Stimulated activated naive CD8-positive, alpha-beta T cell treated with anti-CD3 and anti-CD28 coated beads, Interleukin-15, amount 100 ng/mL, for 72 hours (primary cell): Measurements from ENCODE around the gene FBXO8.
"Not testable (repeated sequence)": the region's sequence is repeated elsewhere in the genome, so short reads cannot be mapped to it uniquely, and the experiment has no call there.

Experiments
- ATAC-seq: fragments of 150-1000 bp; cut with Tn5 transposase; 2 replicates; pipeline ENCODE4 v1.10.0; 2021; ENCODE audit warnings: mild to moderate bottlenecking, moderate library complexity
- DNase-seq, 2 donors: peaks; one replicate each; pipeline ENCODE4 v3.0.0; 2021 to 2022
- H3K27ac Mint-ChIP-seq, 2 donors: one replicate each; pipeline ENCODE4 v1.8.0; 2022; ENCODE audit warnings: mild to moderate bottlenecking in 2 of 2, mixed read lengths in 2 of 2, moderate library complexity in 2 of 2
- H3K27me3 Mint-ChIP-seq: one replicate; pipeline ENCODE4 v1.8.0; 2022; ENCODE audit warnings: mixed read lengths
- H3K4me1 Mint-ChIP-seq: one replicate; pipeline ENCODE4 v1.8.0; 2022; ENCODE audit warnings: mild to moderate bottlenecking, mixed read lengths
- H3K4me3 Mint-ChIP-seq, 2 donors: one replicate each; pipeline ENCODE4 v1.8.0; 2022; ENCODE audit warnings: mild to moderate bottlenecking in 2 of 2, mixed read lengths in 2 of 2, moderate library complexity in 1 of 2
- H3K9me3 Mint-ChIP-seq, 2 donors: one replicate each; pipeline ENCODE4 v1.8.0; 2022; ENCODE audit warnings: mixed read lengths in 2 of 2

The FBXO8 gene

GRCh38 chr4:174266416-174266815 is 17.1 kb downstream of the FBXO8 start:
- ATAC-seq (no peak), DNase-seq (no peak)
- H3K27ac Mint-ChIP-seq: no peak overlapping the region
- H3K4me1 Mint-ChIP-seq: no peaks in the 10 kb centered on the region
- H3K9me3 Mint-ChIP-seq: no peaks in the 10 kb centered on the region
- no peak overlapping the region for H3K4me3 Mint-ChIP-seq
- H3K27me3 Mint-ChIP-seq: no peaks in the 10 kb centered on the region

- Mint-ChIP-seq H3K27me3 (no peaks in the 10 kb centered on the region), H3K27ac (no peak overlapping the region), H3K4me3 (no peak overlapping the region), H3K4me1 (no peaks in the 10 kb centered on the region), H3K9me3 (no peaks in the 10 kb centered on the region)
- ATAC-seq (no peak), DNase-seq (no peak)
These were observed 17.6 kb downstream of the FBXO8 start for GRCh38 chr4:174265916-174266315.

GRCh38 chr4:174263445-174263736 is 20.1 kb downstream of the FBXO8 start:
- Mint-ChIP-seq H3K4me3 (no peak overlapping the region), H3K4me1 (no peaks in the 10 kb centered on the region), H3K9me3 (no peaks in the 10 kb centered on the region), H3K27ac (no peak overlapping the region), H3K27me3 (no peaks in the 10 kb centered on the region)
- DNase-seq (no peak), ATAC-seq (no peak)

- H3K27ac Mint-ChIP-seq: no peak overlapping the region
- no peaks in the 10 kb centered on the region for H3K27me3 Mint-ChIP-seq
- no peak overlapping the region for H3K4me3 Mint-ChIP-seq
- no peaks in the 10 kb centered on the region for H3K4me1 Mint-ChIP-seq
- H3K9me3 Mint-ChIP-seq: no peaks in the 10 kb centered on the region
- DNase-seq: no peak
- ATAC-seq: no peak
These were observed 20.6 kb downstream of the FBXO8 start for GRCh38 chr4:174262624-174263444.

- not testable (repeated sequence) for H3K4me3 Mint-ChIP-seq, H3K4me1 Mint-ChIP-seq, ATAC-seq, H3K27ac Mint-ChIP-seq, H3K27me3 Mint-ChIP-seq, DNase-seq, H3K9me3 Mint-ChIP-seq
These were observed 22.0 kb downstream of the FBXO8 start for GRCh38 chr4:174261432-174261831.

GRCh38 chr4:174260099-174260498 is 23.4 kb downstream of the FBXO8 start:
- Mint-ChIP-seq H3K9me3 (no peaks in the 10 kb centered on the region), H3K27ac (no peak overlapping the region), H3K4me3 (no peak overlapping the region), H3K4me1 (no peaks in the 10 kb centered on the region), H3K27me3 (no peaks in the 10 kb centered on the region)
- ATAC-seq: no peak
- no peak for DNase-seq

- no peak for ATAC-seq
- no peak overlapping the region for H3K4me3 Mint-ChIP-seq
- no peaks in the 10 kb centered on the region for H3K27me3 Mint-ChIP-seq
- H3K27ac Mint-ChIP-seq: no peak overlapping the region
- no peak for DNase-seq
- no peaks in the 10 kb centered on the region for H3K9me3 Mint-ChIP-seq
- no peaks in the 10 kb centered on the region for H3K4me1 Mint-ChIP-seq
These were observed 23.9 kb downstream of the FBXO8 start for GRCh38 chr4:174259580-174259979.

- DNase-seq (no peak), ATAC-seq (no peak)
- Mint-ChIP-seq H3K9me3 (no peaks in the 10 kb centered on the region), H3K27ac (no peak overlapping the region), H3K27me3 (no peaks in the 10 kb centered on the region), H3K4me3 (no peak overlapping the region), H3K4me1 (no peaks in the 10 kb centered on the region)
These were observed 27.2 kb downstream of the FBXO8 start for GRCh38 chr4:174256277-174256713.

- H3K27me3 Mint-ChIP-seq: no peaks in the 10 kb centered on the region
- H3K27ac Mint-ChIP-seq: no peak overlapping the region
- H3K4me1 Mint-ChIP-seq: no peaks in the 10 kb centered on the region
- DNase-seq: no peak
- ATAC-seq: no peak
- H3K9me3 Mint-ChIP-seq: no peaks in the 10 kb centered on the region
- no peak overlapping the region for H3K4me3 Mint-ChIP-seq
These were observed 27.7 kb downstream of the FBXO8 start for GRCh38 chr4:174255786-174256185.

- no peak for ATAC-seq
- Mint-ChIP-seq H3K27ac (no peak overlapping the region), H3K9me3 (no peaks in the 10 kb centered on the region), H3K4me3 (no peak overlapping the region), H3K4me1 (no peaks in the 10 kb centered on the region), H3K27me3 (no peaks in the 10 kb centered on the region)
- no peak for DNase-seq
These were observed 28.1 kb downstream of the FBXO8 start for GRCh38 chr4:174255374-174255773.

GRCh38 chr4:174254613-174255012 is 28.9 kb downstream of the FBXO8 start:
- Mint-ChIP-seq H3K27ac (no peak overlapping the region), H3K4me3 (no peak overlapping the region), H3K9me3 (no peaks in the 10 kb centered on the region), H3K4me1 (no peaks in the 10 kb centered on the region), H3K27me3 (no peaks in the 10 kb centered on the region)
- DNase-seq (no peak), ATAC-seq (no peak)

GRCh38 chr4:174252412-174252811 is 31.1 kb downstream of the FBXO8 start:
- ATAC-seq (no peak), DNase-seq (no peak)
- H3K4me1 Mint-ChIP-seq: no peaks in the 10 kb centered on the region
- H3K27me3 Mint-ChIP-seq: no peaks in the 10 kb centered on the region
- H3K4me3 Mint-ChIP-seq: no peak overlapping the region
- H3K27ac Mint-ChIP-seq: no peak overlapping the region
- H3K9me3 Mint-ChIP-seq: no peaks in the 10 kb centered on the region

- H3K9me3 Mint-ChIP-seq: no peaks in the 10 kb centered on the region
These were observed 35.1 kb downstream of the FBXO8 start for GRCh38 chr4:174248407-174248806.

GRCh38 chr4:174245714-174246113 is 37.8 kb downstream of the FBXO8 start:
- H3K27ac Mint-ChIP-seq: no peak overlapping the region
- no peak for DNase-seq
- no peak for ATAC-seq
- H3K4me3 Mint-ChIP-seq: no peak overlapping the region
- H3K27me3 Mint-ChIP-seq: no peaks in the 10 kb centered on the region
- no peaks in the 10 kb centered on the region for H3K9me3 Mint-ChIP-seq
- H3K4me1 Mint-ChIP-seq: no peaks in the 10 kb centered on the region

More at GRCh38 chr4:174248407-174248806, 35.1 kb downstream of the FBXO8 start:
- peak overlapping the region in 1 of 2 donors; percentile 29 for H3K27ac Mint-ChIP-seq
- no peaks in the 10 kb centered on the region for H3K4me1 Mint-ChIP-seq
- no peak overlapping the region for H3K4me3 Mint-ChIP-seq
- no peaks in the 10 kb centered on the region for H3K27me3 Mint-ChIP-seq
- DNase-seq (no peak), ATAC-seq (no peak)

GRCh38 chr4:174244441-174244840 is 39.0 kb downstream of the FBXO8 start:
- Mint-ChIP-seq H3K27me3 (no peaks in the 10 kb centered on the region), H3K27ac (no peak overlapping the region), H3K4me1 (no peaks in the 10 kb centered on the region), H3K4me3 (no peak overlapping the region), H3K9me3 (no peaks in the 10 kb centered on the region)
- ATAC-seq (no peak), DNase-seq (no peak)

- Mint-ChIP-seq H3K27ac (no peak overlapping the region), H3K4me3 (no peak overlapping the region), H3K27me3 (no peaks in the 10 kb centered on the region), H3K9me3 (no peaks in the 10 kb centered on the region), H3K4me1 (no peaks in the 10 kb centered on the region)
- DNase-seq (no peak), ATAC-seq (no peak)
These were observed 42.3 kb downstream of the FBXO8 start for GRCh38 chr4:174241162-174241561.

- H3K4me3 Mint-ChIP-seq: no peak overlapping the region
- no peak for ATAC-seq
- no peaks in the 10 kb centered on the region for H3K27me3 Mint-ChIP-seq
- no peaks in the 10 kb centered on the region for H3K9me3 Mint-ChIP-seq
- H3K4me1 Mint-ChIP-seq: no peaks in the 10 kb centered on the region
- no peak for DNase-seq
- H3K27ac Mint-ChIP-seq: no peak overlapping the region
These were observed 47.1 kb downstream of the FBXO8 start for GRCh38 chr4:174236359-174236758.
